Thoracic aorta (tissue), 2 donors: ENCODE data around the gene CDH18. TPM values are rescaled to one million over a fixed set of nuclear protein-coding genes. Genes with fewer than 3 reads are reported as not detected.

Experiments used
- ATAC-seq: fragments of 150-250 bp; one replicate; pipeline ENCODE4 v1.8.0; 2017; ENCODE audit warnings: low read depth; ENCODE audit not compliant: insufficient number of reproducible peaks, low FRiP score
- DNase-seq: peaks from one replicate; pipeline ENCODE4 v3.0.0-alpha.2; 2020; ENCODE audit warnings: low spot score
- H3K27ac ChIP-seq, 2 donors: fragments of 200-600 bp; sonication (generic); 1 replicate in 1 of 2; 2 replicates in 1 of 2; pipeline ENCODE4 v1.5.1; 2016; ENCODE audit warnings: mild to moderate bottlenecking in 2 of 2, moderate library complexity in 2 of 2
- H3K27me3 ChIP-seq: fragments of 200-600 bp; sonication (generic); replicated peaks from 2 replicates; pipeline ENCODE4 v1.6.0; 2016; ENCODE audit warnings: mild to moderate bottlenecking; ENCODE audit not compliant: insufficient read depth
- H3K36me3 ChIP-seq: fragments of 200-600 bp; sonication (generic); one replicate; pipeline ENCODE4 v1.5.1; 2016
- H3K4me1 ChIP-seq, 2 donors: fragments of 200-600 bp; sonication (generic); 1 replicate in 1 of 2; 2 replicates in 1 of 2; pipeline versions ENCODE4 v1.5.1 to v1.6.0; 2016; ENCODE audit warnings: low read depth in 2 of 2, mild to moderate bottlenecking in 1 of 2; ENCODE audit not compliant: control insufficient read depth in 1 of 2
- H3K4me3 ChIP-seq: fragments of 200-600 bp; sonication (generic); 2 replicates; pipeline ENCODE4 v1.5.1; 2016; ENCODE audit warnings: mild to moderate bottlenecking
- H3K9me3 ChIP-seq: fragments of 200-600 bp; sonication (generic); 2 replicates; pipeline ENCODE4 v1.5.1; 2016
- total RNA-seq, 2 donors: library from RNA; depleted of rRNA; stranded (reverse); fragments of >200 nt; gene quantifications; one replicate each; pipeline versions ENCODE4 v1.1.0 to v1.2.3, GENCODE V29; 2016
- TF ChIP-seq, protein P1 (sequence below): fragments of 200-600 bp; sonication (generic); IDR thresholded peaks from one replicate; pipeline ENCODE4 v1.5.1; 2019; ENCODE audit warnings: antibody characterized with exemption

The CDH18 gene
- total RNA-seq, 2 donors from 2014 or later, result not detected

DNA sequence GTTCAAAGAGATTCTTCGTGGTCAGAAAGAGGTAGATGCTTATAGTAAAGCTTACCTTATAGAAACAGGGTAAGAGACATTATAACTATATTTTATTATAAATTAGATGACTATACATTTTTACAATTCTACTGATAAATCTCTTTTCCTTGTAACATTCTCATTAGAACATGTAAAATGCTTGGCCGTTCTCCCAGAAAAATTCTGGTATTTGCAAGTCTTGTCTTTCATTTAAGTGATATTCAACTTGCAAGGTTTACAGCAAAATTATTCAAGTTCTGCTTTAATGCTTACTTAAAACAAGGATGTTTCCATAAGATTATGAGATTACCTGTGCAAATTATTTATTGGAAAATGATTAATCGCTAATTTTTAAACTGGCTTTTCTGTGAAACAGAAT is 41.3 kb upstream of the CDH18 start:
- no peaks in the 10 kb centered on the region for H3K9me3 ChIP-seq
- H3K4me1 ChIP-seq, result no peaks in the 10 kb centered on the region
- H3K27ac ChIP-seq, result no peak overlapping the region
- ATAC-seq (no peak), DNase-seq (no peak)
- no peaks in the 10 kb centered on the region for H3K36me3 ChIP-seq
- TF ChIP-seq, protein P1, sequence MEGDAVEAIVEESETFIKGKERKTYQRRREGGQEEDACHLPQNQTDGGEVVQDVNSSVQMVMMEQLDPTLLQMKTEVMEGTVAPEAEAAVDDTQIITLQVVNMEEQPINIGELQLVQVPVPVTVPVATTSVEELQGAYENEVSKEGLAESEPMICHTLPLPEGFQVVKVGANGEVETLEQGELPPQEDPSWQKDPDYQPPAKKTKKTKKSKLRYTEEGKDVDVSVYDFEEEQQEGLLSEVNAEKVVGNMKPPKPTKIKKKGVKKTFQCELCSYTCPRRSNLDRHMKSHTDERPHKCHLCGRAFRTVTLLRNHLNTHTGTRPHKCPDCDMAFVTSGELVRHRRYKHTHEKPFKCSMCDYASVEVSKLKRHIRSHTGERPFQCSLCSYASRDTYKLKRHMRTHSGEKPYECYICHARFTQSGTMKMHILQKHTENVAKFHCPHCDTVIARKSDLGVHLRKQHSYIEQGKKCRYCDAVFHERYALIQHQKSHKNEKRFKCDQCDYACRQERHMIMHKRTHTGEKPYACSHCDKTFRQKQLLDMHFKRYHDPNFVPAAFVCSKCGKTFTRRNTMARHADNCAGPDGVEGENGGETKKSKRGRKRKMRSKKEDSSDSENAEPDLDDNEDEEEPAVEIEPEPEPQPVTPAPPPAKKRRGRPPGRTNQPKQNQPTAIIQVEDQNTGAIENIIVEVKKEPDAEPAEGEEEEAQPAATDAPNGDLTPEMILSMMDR, result no peak
- H3K27me3 ChIP-seq, result no peaks in the 10 kb centered on the region
- no peak overlapping the region for H3K4me3 ChIP-seq

DNA sequence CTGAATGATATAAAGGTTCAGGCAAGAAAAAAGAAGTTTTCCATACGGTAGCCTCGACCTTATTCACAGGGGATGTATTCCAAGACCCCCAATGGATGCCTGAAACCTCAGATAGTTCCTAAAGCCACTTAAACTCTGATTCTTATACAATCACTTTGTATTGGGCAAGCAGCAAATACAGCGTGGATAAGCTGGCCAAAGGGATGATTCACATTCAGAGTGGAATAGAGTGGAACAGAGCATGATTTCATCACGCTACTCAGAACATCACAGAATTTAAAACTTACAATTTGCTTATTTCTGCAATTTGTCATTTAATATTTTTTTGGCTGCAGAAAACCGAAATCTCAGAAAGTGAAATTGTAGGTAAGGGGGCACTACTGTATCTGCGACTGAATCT is 40.5 kb upstream of the CDH18 start:
- Histone ChIP-seq H3K27me3 (no peaks in the 10 kb centered on the region), H3K4me1 (no peaks in the 10 kb centered on the region), H3K4me3 (no peak overlapping the region), H3K9me3 (no peaks in the 10 kb centered on the region), H3K36me3 (no peaks in the 10 kb centered on the region), H3K27ac (no peak overlapping the region)
- DNase-seq (no peak), ATAC-seq (no peak)
- TF ChIP-seq, protein P1, result no peak

DNA sequence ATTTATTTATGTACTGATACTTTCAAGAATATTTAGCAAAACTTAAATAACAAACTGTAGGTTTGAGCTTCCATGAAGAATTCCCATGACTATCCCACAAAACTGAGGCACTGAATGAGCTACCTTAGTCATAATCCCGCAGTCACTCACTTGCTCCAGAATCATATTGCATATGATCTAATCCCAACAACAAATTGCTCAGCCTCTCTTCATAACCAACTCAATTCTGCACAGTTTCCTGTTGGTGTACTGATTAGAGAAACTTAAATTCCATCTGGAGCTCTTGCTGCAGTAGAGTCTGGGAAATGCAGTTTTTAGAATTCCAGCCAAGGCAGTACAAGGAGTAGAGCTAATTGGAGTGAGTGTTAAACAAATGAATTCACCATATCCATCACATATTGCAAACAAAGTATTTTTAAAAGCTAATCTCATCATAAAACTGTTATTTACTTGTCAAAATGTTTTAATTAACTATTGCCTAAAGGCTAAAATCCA is 35.7 kb upstream of the CDH18 start:
- H3K27me3 ChIP-seq, result no peaks in the 10 kb centered on the region
- no peak overlapping the region for H3K27ac ChIP-seq
- no peak for ATAC-seq
- H3K36me3 ChIP-seq, result no peaks in the 10 kb centered on the region
- TF ChIP-seq, protein P1, result no peak
- no peak overlapping the region for H3K4me3 ChIP-seq
- no peaks in the 10 kb centered on the region for H3K4me1 ChIP-seq
- peaks cover 3% of the 10 kb centered on the region for H3K9me3 ChIP-seq
- no peak for DNase-seq

DNA sequence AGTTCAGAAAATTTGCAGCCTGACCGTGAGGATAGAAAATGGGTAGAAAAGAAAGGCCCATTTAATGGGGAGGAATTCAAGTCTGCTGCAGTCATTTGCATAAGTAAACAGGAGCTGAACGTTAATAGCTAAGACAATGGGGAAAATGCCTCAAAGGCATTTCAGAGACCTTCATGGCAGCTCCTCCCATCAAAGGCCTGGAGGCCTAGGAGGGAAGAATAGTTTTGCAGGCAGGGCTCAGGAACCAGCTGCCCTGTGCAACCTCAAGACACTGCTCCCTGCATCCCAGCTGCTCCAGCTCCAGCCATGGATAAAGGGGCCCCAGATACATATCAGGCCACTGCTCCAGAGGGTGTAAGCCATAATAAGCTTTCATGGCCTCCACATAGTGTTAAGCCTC is 32.2 kb upstream of the CDH18 start:
- ATAC-seq (no peak), DNase-seq (no peak)
- Histone ChIP-seq H3K36me3 (no peaks in the 10 kb centered on the region), H3K4me3 (no peak overlapping the region), H3K4me1 (no peaks in the 10 kb centered on the region), H3K27me3 (no peaks in the 10 kb centered on the region), H3K9me3 (peaks cover 3% of the 10 kb centered on the region), H3K27ac (no peak overlapping the region)
- TF ChIP-seq, protein P1, result no peak

DNA sequence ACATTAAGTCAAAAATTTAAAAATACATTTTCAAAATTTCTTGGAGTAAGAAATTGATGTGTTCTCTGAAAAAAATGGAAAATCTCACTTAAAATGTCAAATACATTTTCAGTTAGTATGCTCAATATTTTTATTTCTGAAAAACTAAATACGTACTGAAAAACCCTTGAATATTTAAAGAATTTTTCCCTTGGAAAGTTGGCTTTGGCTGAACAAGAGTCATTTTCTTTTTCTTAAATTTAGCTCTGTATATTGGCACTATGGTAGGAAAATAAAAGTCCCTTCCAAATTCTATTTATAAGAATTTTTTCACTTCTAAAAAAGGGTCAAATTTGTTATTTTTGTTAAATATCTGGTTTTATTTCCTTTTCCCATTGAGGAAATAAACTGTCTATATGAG is 29.0 kb upstream of the CDH18 start:
- DNase-seq (no peak), ATAC-seq (no peak)
- Histone ChIP-seq H3K27ac (no peak overlapping the region), H3K4me3 (no peak overlapping the region), H3K27me3 (no peaks in the 10 kb centered on the region), H3K4me1 (no peaks in the 10 kb centered on the region), H3K9me3 (peaks cover 3% of the 10 kb centered on the region), H3K36me3 (no peaks in the 10 kb centered on the region)
- TF ChIP-seq, protein P1, result no peak
